IPS-18a (cell line): ENCODE results near the gene PATJ.
"Not testable (repeated sequence)": the region's sequence is repeated elsewhere in the genome, so short reads cannot be mapped to it uniquely, and the experiment has no call there.

Experiments used
- H3K27ac ChIP-seq: one replicate; pipeline ENCODE4 v1.5.1; 2013; ENCODE audit warnings: low read length
- H3K27me3 ChIP-seq: one replicate; pipeline ENCODE4 v1.6.1; 2013; ENCODE audit warnings: mild to moderate bottlenecking, low read length; ENCODE audit not compliant: control insufficient read depth, insufficient read depth
- H3K36me3 ChIP-seq: one replicate; pipeline ENCODE4 v1.6.1; 2013; ENCODE audit warnings: low read depth, low read length; ENCODE audit not compliant: control insufficient read depth
- H3K4me1 ChIP-seq: one replicate; pipeline ENCODE4 v1.6.1; 2013; ENCODE audit warnings: low read depth, low read length; ENCODE audit not compliant: control insufficient read depth
- H3K4me3 ChIP-seq: one replicate; pipeline ENCODE4 v1.5.1; 2013; ENCODE audit warnings: low read length
- H3K9ac ChIP-seq: one replicate; pipeline ENCODE4 v1.6.1; 2013; ENCODE audit warnings: mild to moderate bottlenecking, low read length, moderate library complexity
- H3K9me3 ChIP-seq: one replicate; pipeline ENCODE4 v1.6.1; 2013; ENCODE audit warnings: low read depth, low read length; ENCODE audit not compliant: control insufficient read depth

The PATJ gene

GRCh38 chr1:61935516-61935915 lies 193.2 kb downstream of the PATJ start:
- Histone ChIP-seq H3K27me3 (no peaks in the 10 kb centered on the region), H3K9ac (no peak overlapping the region)

GRCh38 chr1:61936839-61937238 lies 194.6 kb downstream of the PATJ start:
- no peaks in the 10 kb centered on the region for H3K27me3 ChIP-seq
- no peak overlapping the region for H3K27ac ChIP-seq
- no peaks in the 10 kb centered on the region for H3K4me1 ChIP-seq
- H3K36me3 ChIP-seq: no peaks in the 10 kb centered on the region
- no peak overlapping the region for H3K9ac ChIP-seq
- no peaks in the 10 kb centered on the region for H3K9me3 ChIP-seq
- H3K4me3 ChIP-seq: no peak overlapping the region

More at GRCh38 chr1:61935516-61935915, 193.2 kb downstream of the PATJ start:
- Histone ChIP-seq H3K4me3 (no peak overlapping the region), H3K4me1 (no peaks in the 10 kb centered on the region), H3K27ac (no peak overlapping the region), H3K9me3 (no peaks in the 10 kb centered on the region), H3K36me3 (no peaks in the 10 kb centered on the region)

DNA sequence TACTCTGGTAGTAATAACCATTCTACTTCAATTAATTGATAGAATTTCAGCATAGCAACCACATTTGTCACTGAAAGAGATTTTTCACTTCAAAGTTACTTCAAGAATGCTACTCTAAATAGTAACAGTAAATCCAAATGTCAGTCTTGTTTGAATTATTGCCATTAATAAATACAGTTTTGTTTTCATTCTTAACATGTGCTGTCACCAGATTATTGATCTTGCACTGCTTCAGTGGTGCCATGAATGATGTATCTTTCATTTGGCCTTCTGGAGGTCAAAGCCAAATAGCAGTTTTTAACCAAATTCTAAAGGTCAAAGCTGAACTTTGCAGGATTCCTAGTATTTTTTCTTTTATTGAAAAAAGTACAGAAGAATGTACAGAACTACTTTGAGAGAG lies 199.5 kb downstream of the PATJ start:
- H3K4me1 ChIP-seq: no peaks in the 10 kb centered on the region
- no peak overlapping the region for H3K9ac ChIP-seq
- H3K9me3 ChIP-seq: no peaks in the 10 kb centered on the region
- no peaks in the 10 kb centered on the region for H3K27me3 ChIP-seq
- no peak overlapping the region for H3K4me3 ChIP-seq
- H3K36me3 ChIP-seq: no peaks in the 10 kb centered on the region
- no peak overlapping the region for H3K27ac ChIP-seq

DNA sequence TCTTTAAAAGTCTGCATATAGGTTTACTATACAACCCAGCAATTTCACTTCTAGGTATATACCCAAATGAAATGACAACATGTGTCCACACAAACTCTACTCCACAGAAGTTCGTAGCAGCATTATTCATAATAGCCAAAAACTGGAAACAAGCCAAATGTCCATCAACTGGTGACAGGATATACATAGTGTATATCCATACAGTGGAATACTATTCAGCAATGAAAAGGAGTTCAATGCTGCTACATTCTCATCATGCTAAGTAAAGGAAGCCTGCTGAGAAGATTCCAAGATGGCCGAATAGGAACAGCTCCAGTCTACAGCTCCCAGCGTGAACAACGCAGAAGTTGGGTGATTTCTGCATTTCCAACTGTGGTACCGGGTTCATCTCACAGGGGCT lies 200.6 kb downstream of the PATJ start:
- H3K36me3 ChIP-seq: no peaks in the 10 kb centered on the region
- no peak overlapping the region for H3K9ac ChIP-seq
- no peaks in the 10 kb centered on the region for H3K4me1 ChIP-seq
- H3K27me3 ChIP-seq: no peaks in the 10 kb centered on the region
- no peaks in the 10 kb centered on the region for H3K9me3 ChIP-seq
- no peak overlapping the region for H3K4me3 ChIP-seq
- no peak overlapping the region for H3K27ac ChIP-seq

- not testable (repeated sequence) for H3K9me3 ChIP-seq, H3K27ac ChIP-seq, H3K9ac ChIP-seq, H3K4me3 ChIP-seq, H3K27me3 ChIP-seq, H3K36me3 ChIP-seq
- H3K4me1 ChIP-seq: peaks cover 35% of the 10 kb centered on the region
These were observed 206.4 kb downstream of the PATJ start for GRCh38 chr1:61948685-61949084.

GRCh38 chr1:61950418-61950817 lies 208.1 kb downstream of the PATJ start:
- Histone ChIP-seq H3K9me3 (no peaks in the 10 kb centered on the region), H3K4me3 (no peak overlapping the region), H3K27me3 (no peaks in the 10 kb centered on the region), H3K9ac (peak overlapping the region; percentile 56), H3K4me1 (peaks cover 41% of the 10 kb centered on the region), H3K36me3 (no peaks in the 10 kb centered on the region), H3K27ac (peak overlapping the region; percentile 71)

- no peaks in the 10 kb centered on the region for H3K36me3 ChIP-seq
- H3K27ac ChIP-seq: peak overlapping the region; percentile 71
- H3K9ac ChIP-seq: peak overlapping the region; percentile 56
- H3K4me1 ChIP-seq: peaks cover 54% of the 10 kb centered on the region
- H3K9me3 ChIP-seq: no peaks in the 10 kb centered on the region
- peak overlapping the region; percentile 37 for H3K4me3 ChIP-seq
- no peaks in the 10 kb centered on the region for H3K27me3 ChIP-seq
These were observed 209.7 kb downstream of the PATJ start for GRCh38 chr1:61951731-61952580.

DNA sequence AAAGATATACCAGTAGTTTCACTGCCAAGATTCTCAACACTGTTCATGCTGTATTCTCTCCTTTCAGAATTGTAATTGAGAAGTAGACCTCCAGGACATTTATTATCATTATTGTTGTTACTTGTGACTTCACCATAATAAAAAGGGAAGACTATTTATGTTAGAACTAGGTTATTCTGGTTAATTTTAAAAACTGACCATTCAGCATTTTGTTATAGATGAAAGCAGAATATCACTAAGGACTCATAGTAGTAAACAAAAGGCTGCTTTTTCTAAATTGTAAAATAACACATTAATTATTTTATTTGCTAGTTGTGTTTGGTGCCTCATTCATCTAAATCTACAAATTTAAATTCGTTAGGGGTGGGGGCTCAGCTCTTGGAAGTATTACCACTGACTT lies 210.4 kb downstream of the PATJ start:
- Histone ChIP-seq H3K4me1 (peaks cover 61% of the 10 kb centered on the region), H3K36me3 (no peaks in the 10 kb centered on the region), H3K27ac (peak overlapping the region; percentile 71), H3K4me3 (peak overlapping the region; percentile 37), H3K27me3 (no peaks in the 10 kb centered on the region), H3K9me3 (no peaks in the 10 kb centered on the region), H3K9ac (peak overlapping the region; percentile 56)

- Histone ChIP-seq H3K4me1 (peaks cover 62% of the 10 kb centered on the region), H3K27ac (peak overlapping the region; percentile 48), H3K36me3 (no peaks in the 10 kb centered on the region), H3K4me3 (peak overlapping the region; percentile 37), H3K9me3 (no peaks in the 10 kb centered on the region), H3K27me3 (no peaks in the 10 kb centered on the region), H3K9ac (peak overlapping the region; percentile 56)
These were observed 211.0 kb downstream of the PATJ start for GRCh38 chr1:61953076-61953789.

- Histone ChIP-seq H3K9ac (no peak overlapping the region), H3K27me3 (no peaks in the 10 kb centered on the region), H3K27ac (peak overlapping the region; percentile 48), H3K9me3 (no peaks in the 10 kb centered on the region), H3K36me3 (no peaks in the 10 kb centered on the region), H3K4me3 (no peak overlapping the region), H3K4me1 (peaks cover 62% of the 10 kb centered on the region)
These were observed 211.5 kb downstream of the PATJ start for GRCh38 chr1:61953790-61954150.

- no peaks in the 10 kb centered on the region for H3K9me3 ChIP-seq
- no peaks in the 10 kb centered on the region for H3K27me3 ChIP-seq
- no peak overlapping the region for H3K9ac ChIP-seq
- no peaks in the 10 kb centered on the region for H3K36me3 ChIP-seq
- H3K4me3 ChIP-seq: no peak overlapping the region
- H3K27ac ChIP-seq: no peak overlapping the region
- H3K4me1 ChIP-seq: peaks cover 60% of the 10 kb centered on the region
These were observed 213.0 kb downstream of the PATJ start for GRCh38 chr1:61955261-61955660.
